WERI-Rb-1 (cell line): ENCODE data around the gene RHBG.
"Not testable (repeated sequence)": the region's sequence is repeated elsewhere in the genome, so short reads cannot be mapped to it uniquely, and the experiment has no call there.

Experiments used
- DNase-seq: peaks from one replicate; pipeline ENCODE4 v3.0.0-alpha.2; 2020
- H3K27ac ChIP-seq: fragments of 250-450 bp; sonication (Bioruptor Pico); 2 replicates; pipeline ENCODE4 v1.5.1; 2020; ENCODE audit warnings: mild to moderate bottlenecking, moderate library complexity
- H3K27me3 ChIP-seq: fragments of 250-450 bp; sonication (Bioruptor Pico); 2 replicates; pipeline ENCODE4 v1.5.1; 2021; ENCODE audit warnings: mild to moderate bottlenecking, low read depth, moderate library complexity; ENCODE audit not compliant: insufficient read depth, severe bottlenecking
- H3K36me3 ChIP-seq: fragments of 250-450 bp; sonication (Bioruptor Pico); 2 replicates; pipeline ENCODE4 v1.5.1; 2020; ENCODE audit warnings: mild to moderate bottlenecking, moderate library complexity
- H3K4me3 ChIP-seq: 2 replicates; pipeline ENCODE4 v1.5.1; 2011; ENCODE audit warnings: low read depth, mild to moderate bottlenecking, control low read depth, low read length
- H3K9me3 ChIP-seq: fragments of 250-450 bp; sonication (Bioruptor Pico); 2 replicates; pipeline ENCODE4 v1.5.1; 2021; ENCODE audit warnings: mild to moderate bottlenecking, moderate library complexity; ENCODE audit not compliant: severe bottlenecking
- CTCF ChIP-seq: IDR thresholded peaks from 2 replicates; pipeline ENCODE4 v1.5.1; 2011; ENCODE audit warnings: low read depth, mild to moderate bottlenecking, control low read depth, inconsistent platforms, low read length

The RHBG gene

DNA sequence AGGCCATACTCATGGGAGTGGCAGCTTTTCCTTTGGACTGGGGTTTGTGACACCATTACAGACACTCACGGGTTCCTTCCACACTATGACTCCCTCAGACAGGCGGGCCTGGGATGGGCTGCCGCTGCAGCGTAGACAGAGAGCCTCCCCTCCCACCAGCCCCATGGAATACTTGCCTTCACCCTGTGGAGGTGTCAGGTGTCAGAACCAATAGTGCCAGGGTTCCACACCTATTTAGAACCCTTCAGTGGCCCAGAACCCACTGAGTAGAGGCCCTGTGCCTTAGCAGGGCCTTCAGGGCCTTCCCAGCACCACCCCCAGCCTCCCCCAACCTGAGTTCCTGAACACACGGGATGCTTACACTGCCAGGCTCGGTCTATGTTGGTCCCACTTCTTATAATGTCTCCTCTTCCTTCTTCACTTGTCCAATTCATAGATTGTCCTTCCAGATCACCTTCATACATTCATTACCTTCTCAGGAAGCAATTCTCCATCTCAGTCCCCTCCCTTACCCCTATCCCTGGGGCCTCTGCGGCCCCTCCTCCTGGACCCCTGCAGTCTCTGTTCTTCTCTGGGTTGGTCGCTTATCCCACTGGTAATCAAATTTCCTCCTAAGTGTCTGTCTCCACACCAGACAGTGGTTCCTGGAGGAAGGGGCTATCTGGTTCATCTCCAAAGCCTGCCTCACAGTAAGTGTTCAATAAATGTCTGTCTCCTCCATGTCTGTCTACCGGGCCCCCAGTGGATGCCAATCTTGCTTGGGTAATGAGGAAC lies 1.4 kb upstream of the RHBG start:
- Histone ChIP-seq H3K36me3 (no peaks in the 10 kb centered on the region; the same call in 1 of the 2 replicates), H3K4me3 (no peak overlapping the region), H3K9me3 (no peaks in the 10 kb centered on the region), H3K27me3 (no peaks in the 10 kb centered on the region), H3K27ac (no peak overlapping the region)
- no peak for DNase-seq
- no peak for TF ChIP-seq CTCF

- no peak for DNase-seq
- no peaks in the 10 kb centered on the region; the same call in 1 of the 2 replicates for H3K36me3 ChIP-seq
- no peaks in the 10 kb centered on the region for H3K9me3 ChIP-seq
- H3K4me3 ChIP-seq: no peak overlapping the region
- no peak overlapping the region for H3K27ac ChIP-seq
- no peak for TF ChIP-seq CTCF
- H3K27me3 ChIP-seq: no peaks in the 10 kb centered on the region
Observed at GRCh38 chr1:156368157-156368658, 803 bp upstream of the RHBG start.

GRCh38 chr1:156369685-156370286 lies 775 bp downstream of the RHBG start:
- not testable (repeated sequence) for H3K27ac ChIP-seq, H3K4me3 ChIP-seq, H3K36me3 ChIP-seq, H3K27me3 ChIP-seq, DNase-seq, H3K9me3 ChIP-seq

GRCh38 chr1:156371553-156372264 lies 2.7 kb downstream of the RHBG start:
- DNase-seq: no peak
- TF ChIP-seq CTCF: no peak
- Histone ChIP-seq H3K27me3 (no peaks in the 10 kb centered on the region), H3K36me3 (no peaks in the 10 kb centered on the region), H3K27ac (no peak overlapping the region), H3K4me3 (no peak overlapping the region), H3K9me3 (no peaks in the 10 kb centered on the region)

DNA sequence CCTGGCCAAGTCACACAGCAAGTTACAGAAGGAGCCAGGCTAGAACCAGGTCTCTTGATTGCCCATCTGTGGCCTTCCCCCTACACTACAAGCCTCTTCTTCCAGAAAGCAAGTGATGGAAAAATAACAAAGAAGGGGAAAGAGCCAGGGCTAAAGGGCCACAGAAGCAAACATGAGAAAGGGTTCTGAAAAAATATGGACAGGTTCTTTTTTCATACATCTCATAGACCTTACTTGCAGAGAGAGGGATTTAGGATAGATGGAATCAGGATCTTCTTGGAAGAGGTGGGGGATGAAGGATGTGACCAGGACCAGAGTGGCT lies 3.2 kb downstream of the RHBG start:
- no peak for DNase-seq
- Histone ChIP-seq H3K27me3 (no peaks in the 10 kb centered on the region), H3K9me3 (no peaks in the 10 kb centered on the region), H3K27ac (no peak overlapping the region), H3K36me3 (no peaks in the 10 kb centered on the region), H3K4me3 (no peak overlapping the region)
- TF ChIP-seq CTCF: no peak

DNA sequence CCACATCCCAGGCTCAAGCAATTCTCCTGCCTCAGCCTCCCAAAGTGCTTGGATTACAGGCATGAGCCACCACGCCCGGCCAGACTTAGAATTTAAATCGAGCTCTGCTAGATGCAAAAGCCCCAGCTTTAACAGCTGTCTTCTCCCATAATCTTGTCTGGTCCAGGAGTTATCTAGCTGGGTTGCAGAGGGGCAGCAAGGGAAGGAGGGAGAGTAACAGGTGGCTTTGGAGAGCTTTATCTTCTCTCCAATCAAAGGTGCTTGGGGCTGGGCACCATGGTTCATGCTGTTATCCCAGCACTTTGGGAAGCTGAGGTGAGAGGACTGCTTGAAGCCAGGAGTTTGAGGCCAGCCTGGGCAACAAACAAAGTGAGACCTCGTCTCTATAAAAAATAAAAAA lies 3.9 kb downstream of the RHBG start:
- H3K4me3 ChIP-seq: no peak overlapping the region
- no peaks in the 10 kb centered on the region for H3K36me3 ChIP-seq
- no peaks in the 10 kb centered on the region for H3K9me3 ChIP-seq
- H3K27me3 ChIP-seq: no peaks in the 10 kb centered on the region
- TF ChIP-seq CTCF: no peak
- H3K27ac ChIP-seq: no peak overlapping the region
- peak; percentile 90 for DNase-seq
